ENCODE data around the gene JUNB. TPM values are rescaled to one million over a fixed set of nuclear protein-coding genes. Genes with fewer than 3 reads are reported as not detected.

JUNB gene
- total and polyA plus RNA-seq, 2 of the 13 experiments (the other 11 are each of a cell fraction or from before 2014, with no cell fraction given) = 7.7 to 8.2 TPM

GRCh38 chr19:12825254-12826131, 34.2 kb downstream of the JUNB start (continued):
- TF ChIP-seq, protein P1, sequence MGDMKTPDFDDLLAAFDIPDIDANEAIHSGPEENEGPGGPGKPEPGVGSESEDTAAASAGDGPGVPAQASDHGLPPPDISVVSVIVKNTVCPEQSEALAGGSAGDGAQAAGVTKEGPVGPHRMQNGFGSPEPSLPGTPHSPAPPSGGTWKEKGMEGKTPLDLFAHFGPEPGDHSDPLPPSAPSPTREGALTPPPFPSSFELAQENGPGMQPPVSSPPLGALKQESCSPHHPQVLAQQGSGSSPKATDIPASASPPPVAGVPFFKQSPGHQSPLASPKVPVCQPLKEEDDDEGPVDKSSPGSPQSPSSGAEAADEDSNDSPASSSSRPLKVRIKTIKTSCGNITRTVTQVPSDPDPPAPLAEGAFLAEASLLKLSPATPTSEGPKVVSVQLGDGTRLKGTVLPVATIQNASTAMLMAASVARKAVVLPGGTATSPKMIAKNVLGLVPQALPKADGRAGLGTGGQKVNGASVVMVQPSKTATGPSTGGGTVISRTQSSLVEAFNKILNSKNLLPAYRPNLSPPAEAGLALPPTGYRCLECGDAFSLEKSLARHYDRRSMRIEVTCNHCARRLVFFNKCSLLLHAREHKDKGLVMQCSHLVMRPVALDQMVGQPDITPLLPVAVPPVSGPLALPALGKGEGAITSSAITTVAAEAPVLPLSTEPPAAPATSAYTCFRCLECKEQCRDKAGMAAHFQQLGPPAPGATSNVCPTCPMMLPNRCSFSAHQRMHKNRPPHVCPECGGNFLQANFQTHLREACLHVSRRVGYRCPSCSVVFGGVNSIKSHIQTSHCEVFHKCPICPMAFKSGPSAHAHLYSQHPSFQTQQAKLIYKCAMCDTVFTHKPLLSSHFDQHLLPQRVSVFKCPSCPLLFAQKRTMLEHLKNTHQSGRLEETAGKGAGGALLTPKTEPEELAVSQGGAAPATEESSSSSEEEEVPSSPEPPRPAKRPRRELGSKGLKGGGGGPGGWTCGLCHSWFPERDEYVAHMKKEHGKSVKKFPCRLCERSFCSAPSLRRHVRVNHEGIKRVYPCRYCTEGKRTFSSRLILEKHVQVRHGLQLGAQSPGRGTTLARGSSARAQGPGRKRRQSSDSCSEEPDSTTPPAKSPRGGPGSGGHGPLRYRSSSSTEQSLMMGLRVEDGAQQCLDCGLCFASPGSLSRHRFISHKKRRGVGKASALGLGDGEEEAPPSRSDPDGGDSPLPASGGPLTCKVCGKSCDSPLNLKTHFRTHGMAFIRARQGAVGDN (CRISPR knock-in tag; IDR thresholded peaks at IDR 0.05) = peak; percentile 76
- no peak for TF ChIP-seq ZNF224 (CRISPR knock-in tag; IDR thresholded peaks at IDR 0.05)
- TF ChIP-seq THAP11 (CRISPR knock-in tag; IDR thresholded peaks at IDR 0.05) = 0 out of 2 replicates have a peak, but pooled peaks have one; percentile 42
- no peak for TF ChIP-seq DR1 (CRISPR knock-in tag; IDR thresholded peaks at IDR 0.05)
- TF ChIP-seq, protein P2, sequence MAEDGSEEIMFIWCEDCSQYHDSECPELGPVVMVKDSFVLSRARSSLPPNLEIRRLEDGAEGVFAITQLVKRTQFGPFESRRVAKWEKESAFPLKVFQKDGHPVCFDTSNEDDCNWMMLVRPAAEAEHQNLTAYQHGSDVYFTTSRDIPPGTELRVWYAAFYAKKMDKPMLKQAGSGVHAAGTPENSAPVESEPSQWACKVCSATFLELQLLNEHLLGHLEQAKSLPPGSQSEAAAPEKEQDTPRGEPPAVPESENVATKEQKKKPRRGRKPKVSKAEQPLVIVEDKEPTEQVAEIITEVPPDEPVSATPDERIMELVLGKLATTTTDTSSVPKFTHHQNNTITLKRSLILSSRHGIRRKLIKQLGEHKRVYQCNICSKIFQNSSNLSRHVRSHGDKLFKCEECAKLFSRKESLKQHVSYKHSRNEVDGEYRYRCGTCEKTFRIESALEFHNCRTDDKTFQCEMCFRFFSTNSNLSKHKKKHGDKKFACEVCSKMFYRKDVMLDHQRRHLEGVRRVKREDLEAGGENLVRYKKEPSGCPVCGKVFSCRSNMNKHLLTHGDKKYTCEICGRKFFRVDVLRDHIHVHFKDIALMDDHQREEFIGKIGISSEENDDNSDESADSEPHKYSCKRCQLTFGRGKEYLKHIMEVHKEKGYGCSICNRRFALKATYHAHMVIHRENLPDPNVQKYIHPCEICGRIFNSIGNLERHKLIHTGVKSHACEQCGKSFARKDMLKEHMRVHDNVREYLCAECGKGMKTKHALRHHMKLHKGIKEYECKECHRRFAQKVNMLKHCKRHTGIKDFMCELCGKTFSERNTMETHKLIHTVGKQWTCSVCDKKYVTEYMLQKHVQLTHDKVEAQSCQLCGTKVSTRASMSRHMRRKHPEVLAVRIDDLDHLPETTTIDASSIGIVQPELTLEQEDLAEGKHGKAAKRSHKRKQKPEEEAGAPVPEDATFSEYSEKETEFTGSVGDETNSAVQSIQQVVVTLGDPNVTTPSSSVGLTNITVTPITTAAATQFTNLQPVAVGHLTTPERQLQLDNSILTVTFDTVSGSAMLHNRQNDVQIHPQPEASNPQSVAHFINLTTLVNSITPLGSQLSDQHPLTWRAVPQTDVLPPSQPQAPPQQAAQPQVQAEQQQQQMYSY (CRISPR knock-in tag; IDR thresholded peaks at IDR 0.05) = no peak
- no peak for TF ChIP-seq ZNF33A (CRISPR knock-in tag; IDR thresholded peaks at IDR 0.05; ENCODE audit: borderline replicate concordance)
- TF ChIP-seq SNAPC5 (CRISPR knock-in tag; IDR thresholded peaks at IDR 0.05; ENCODE audit: borderline replicate concordance) = no peak
- TF ChIP-seq NR1H2 (CRISPR knock-in tag; IDR thresholded peaks at IDR 0.05; ENCODE audit: borderline replicate concordance, low read depth) = no peak
- TF ChIP-seq ZNF282 (IDR thresholded peaks at IDR 0.05; ENCODE audit: partially characterized antibody) = no peak
- no peak for TF ChIP-seq ZNF329 (CRISPR knock-in tag; IDR thresholded peaks at IDR 0.05; ENCODE audit: low read depth)
- TF ChIP-seq, protein P3, sequence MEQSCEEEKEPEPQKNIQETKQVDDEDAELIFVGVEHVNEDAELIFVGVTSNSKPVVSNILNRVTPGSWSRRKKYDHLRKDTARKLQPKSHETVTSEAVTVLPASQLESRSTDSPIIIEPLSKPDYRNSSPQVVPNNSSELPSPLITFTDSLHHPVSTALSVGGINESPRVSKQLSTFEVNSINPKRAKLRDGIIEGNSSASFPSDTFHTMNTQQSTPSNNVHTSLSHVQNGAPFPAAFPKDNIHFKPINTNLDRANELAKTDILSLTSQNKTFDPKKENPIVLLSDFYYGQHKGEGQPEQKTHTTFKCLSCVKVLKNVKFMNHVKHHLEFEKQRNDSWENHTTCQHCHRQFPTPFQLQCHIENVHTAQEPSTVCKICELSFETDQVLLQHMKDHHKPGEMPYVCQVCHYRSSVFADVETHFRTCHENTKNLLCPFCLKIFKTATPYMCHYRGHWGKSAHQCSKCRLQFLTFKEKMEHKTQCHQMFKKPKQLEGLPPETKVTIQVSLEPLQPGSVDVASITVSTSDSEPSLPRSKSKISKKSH (CRISPR knock-in tag; IDR thresholded peaks at IDR 0.05; ENCODE audit: borderline replicate concordance) = no peak
- no peak for TF ChIP-seq AKAP8 (CRISPR knock-in tag; IDR thresholded peaks at IDR 0.05)
- no peak for TF ChIP-seq ZNF335 (CRISPR knock-in tag; IDR thresholded peaks at IDR 0.05)
- no peak for TF ChIP-seq ZNF619 (CRISPR knock-in tag; IDR thresholded peaks at IDR 0.05)

Data from HepG2 (cell line).